GM12891 (cell line): ENCODE measurements around the gene TCP11.

Source experiments
- PAX5 ChIP-seq: IDR thresholded peaks from 2 replicates; pipeline ENCODE4 v1.6.1; 2011; ENCODE audit warnings: low read length, moderate library complexity, mild to moderate bottlenecking; ENCODE audit not compliant: insufficient read depth, severe bottlenecking
- POLR2A ChIP-seq: IDR thresholded peaks from 2 replicates; pipeline ENCODE4 v1.6.1; 2011; ENCODE audit warnings: low read depth, low read length, control low read depth
- POLR2AphosphoS5 ChIP-seq: IDR thresholded peaks from 2 replicates; pipeline ENCODE4 v1.6.1; 2011; ENCODE audit warnings: low read depth, low read length, control low read depth
- TAF1 ChIP-seq: IDR thresholded peaks from 2 replicates; pipeline ENCODE4 v1.6.1; 2011; ENCODE audit warnings: low read depth, low read length, control low read depth

DNA sequence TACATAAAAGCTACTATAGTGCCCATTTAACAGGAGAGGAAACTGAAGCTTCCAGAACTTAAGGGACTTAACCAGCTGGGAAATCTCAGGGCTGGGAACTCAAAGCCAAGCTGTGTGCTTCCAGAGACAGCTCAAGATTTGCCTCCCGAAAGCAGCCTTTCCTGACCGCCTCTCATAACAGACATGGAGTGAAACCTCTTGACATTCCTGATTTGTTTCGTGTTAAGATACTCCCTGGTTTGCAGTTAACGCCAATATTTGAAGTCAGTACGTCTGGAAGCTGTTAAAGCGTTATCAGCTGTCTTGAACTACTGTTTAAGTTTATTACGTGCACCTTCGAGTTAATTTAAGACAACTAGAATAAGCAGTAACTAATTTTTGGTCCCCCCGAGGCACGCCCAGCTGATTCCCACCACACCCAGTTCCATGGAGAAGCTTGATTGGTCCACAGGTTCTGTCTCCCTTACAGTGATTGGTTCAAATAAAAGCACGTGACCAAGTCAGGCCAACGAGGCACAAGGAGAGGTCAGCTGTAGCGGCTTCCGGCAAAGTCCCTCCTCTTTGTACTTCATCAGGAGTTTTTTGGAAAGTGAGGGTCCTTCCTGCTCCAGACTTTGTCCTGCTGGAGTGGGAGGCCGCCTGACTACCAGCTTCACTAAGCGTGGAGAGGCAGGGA is 8.9 kb upstream of the TCP11 start:
- TF ChIP-seq POLR2A (no peak), TAF1 (no peak), POLR2AphosphoS5 (no peak), PAX5 (no peak)
